Spleen (tissue), 11 donors: ENCODE results near the gene ARHGEF1. TPM values are rescaled to one million over a fixed set of nuclear protein-coding genes. Genes with fewer than 3 reads are reported as not detected.
A peak's percentile ranks its signal among the peaks of the same experiment; 100 is the strongest.

ENCODE experiments used
- DNase-seq: peaks from one replicate; pipeline ENCODE4 v3.0.0-alpha.2; 2020
- H3K27ac ChIP-seq, 8 donors: fragments of 200-600 bp; sonication (generic) in 7 of 8; 1 replicate in 4 of 8; 2 replicates in 4 of 8; pipeline versions ENCODE4 v1.5.0 to v1.8.0; 2016 to 2021; ENCODE audit warnings: inconsistent platforms in 4 of 8, mild to moderate bottlenecking in 4 of 8, moderate library complexity in 1 of 8
- H3K27me3 ChIP-seq, 7 donors: fragments of 200-600 bp; sonication (generic) in 6 of 7; replicated peaks in 1 of 7; 1 replicate in 4 of 7; 2 replicates in 3 of 7; pipeline versions ENCODE4 v1.5.0 to v1.8.0; 2016 to 2021; ENCODE audit warnings: inconsistent platforms in 3 of 7, mild to moderate bottlenecking in 1 of 7
- H3K36me3 ChIP-seq, 6 donors: fragments of 200-600 bp; sonication (generic) in 5 of 6; 1 replicate in 4 of 6; 2 replicates in 2 of 6; pipeline versions ENCODE4 v1.5.0 to v1.8.0; 2016 to 2021; ENCODE audit warnings: inconsistent platforms in 2 of 6
- H3K4me1 ChIP-seq, 6 donors: fragments of 200-600 bp; sonication (generic) in 5 of 6; 1 replicate in 3 of 6; 2 replicates in 3 of 6; pipeline versions ENCODE4 v1.5.0 to v1.8.0; 2016 to 2021; ENCODE audit warnings: inconsistent platforms in 3 of 6
- H3K4me3 ChIP-seq, 8 donors: fragments of 200-600 bp; sonication (generic) in 7 of 8; 1 replicate in 4 of 8; 2 replicates in 4 of 8; pipeline versions ENCODE4 v1.5.0 to v1.8.0; 2016 to 2021; ENCODE audit warnings: inconsistent platforms in 4 of 8, mild to moderate bottlenecking in 4 of 8, moderate library complexity in 2 of 8
- H3K9me3 ChIP-seq, 8 donors: fragments of 200-600 bp; sonication (generic) in 7 of 8; 1 replicate in 4 of 8; 2 replicates in 4 of 8; pipeline versions ENCODE4 v1.5.0 to v1.8.0; 2016 to 2021; ENCODE audit warnings: inconsistent platforms in 4 of 8
- POLR2A ChIP-seq, 3 donors: fragments of 450-650 bp; IDR thresholded peaks; one replicate each; pipeline ENCODE4 v1.5.1; 2017; ENCODE audit warnings: antibody characterized with exemption in 3 of 3, mild to moderate bottlenecking in 1 of 3
- POLR2AphosphoS5 ChIP-seq, 3 donors: sonication (generic); formaldehyde crosslinking; IDR thresholded peaks; one replicate each; pipeline ENCODE4 v1.5.1; 2017; ENCODE audit warnings: antibody characterized with exemption in 3 of 3
- WGBS, 5 donors: extraction: QIAGEN DNeasy Blood & Tissue Kit in 3 of 5; methylation state at CpG; one replicate each; pipeline versions ENCODE4 v1.1.5 to v1.1.7; 2013 to 2018; 5-methylcytosine and 5-hydroxymethylcytosine counted together
- intact Hi-C: fragments of 100-400 bp; cut with DNase I; formaldehyde crosslinking; loops from one replicate; pipeline ENCODE4 v1.15.0; 2023; ENCODE audit warnings: low total_unique reads
- polyA plus RNA-seq, 3 donors: library from polyadenylated mRNA; stranded (reverse); fragments of 200-250 nt; gene quantifications; one replicate each; pipeline ENCODE4 v1.2.1, GENCODE V29; 2013
- total RNA-seq, 7 donors: library from RNA; depleted of rRNA in 3 of 7; stranded (reverse); fragments of >200 nt in 3 of 7; fragmentation: NEBNext Ultra II Directional in 4 of 7; extraction: Animal tissue kit (Norgen Biotek cat#: 25700) in 4 of 7; gene quantifications; one replicate each; pipeline versions ENCODE4 v1.1.0 to v1.2.1, GENCODE V29; 2016 to 2021
- TF ChIP-seq, protein P1 (sequence below), 11 experiments: fragments of 200-600 bp in 7 of 11; fragments of 450-650 bp in 4 of 11; sonication (generic) in 4 of 11; IDR thresholded peaks in 8 of 11; conservative IDR thresholded peaks in 3 of 11; 1 replicate in 7 of 11; 2 replicates in 4 of 11; pipeline versions ENCODE4 v1.4.0 to v1.8.0; 2016 to 2021; ENCODE audit warnings: antibody characterized with exemption in 11 of 11, inconsistent platforms in 4 of 11, mild to moderate bottlenecking in 1 of 11
- donor health status: healthy with polysubstance abuse.
- donor health status: DM: no; HTN: no; CAD: no; lungs with moderate emphysema.
- donor health status: DM: no; HTN: no; CAD: no.
- donor health status: Bipolar disorder and iron deficiency.
- donor health status: healthy.
- donor health status: DM: no; HTN: no; CAD: no.
- donor health status: DM: yes; HTN: yes; CAD: no.

The ARHGEF1 gene
- total and polyA plus RNA-seq, 10 donors = 238 to 543 (median 383) TPM

DNA sequence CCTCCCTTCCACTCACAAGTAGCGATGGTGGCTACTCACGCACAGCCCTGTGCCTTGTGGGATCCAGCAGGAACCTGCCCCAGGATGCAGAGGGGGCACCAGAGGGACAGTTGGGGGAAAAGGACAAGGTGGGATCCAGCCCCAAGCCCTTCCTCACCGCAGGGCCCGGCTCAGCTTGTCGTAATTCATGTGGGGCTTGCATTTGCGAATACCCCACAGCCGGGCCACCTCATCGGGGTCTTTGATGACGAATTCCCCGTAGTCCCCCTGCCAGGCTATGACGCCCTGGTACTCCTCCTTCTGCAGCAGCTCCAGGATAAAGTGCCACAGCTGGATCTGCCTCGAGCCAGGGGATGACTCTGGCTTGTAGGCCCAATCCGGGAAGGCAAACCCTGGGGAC is 26.7 kb downstream of the ARHGEF1 start:
- intact Hi-C loops = no loop called here
- Histone ChIP-seq H3K4me3 (no peak overlapping the region), H3K27me3 (peaks cover 0 to 36% (median 22%) of the 10 kb centered on the region in 7 donors), H3K4me1 (peaks cover 0 to 48% (median 18%) of the 10 kb centered on the region in 6 donors), H3K27ac (no peak overlapping the region), H3K36me3 (peaks cover 0 to 39% (median 35%) of the 10 kb centered on the region in 6 donors), H3K9me3 (no peaks in the 10 kb centered on the region)
- WGBS, 5 donors = 63 to 74% (median 73%) methylated on average over 6 to 13 of the region's 13 CpGs
- no peak for TF ChIP-seq POLR2A (IDR thresholded peaks at IDR 0.05)
- TF ChIP-seq POLR2AphosphoS5 (IDR thresholded peaks at IDR 0.05) = peak; percentile 27 to 65 (median 45)
- DNase-seq = no peak

DNA sequence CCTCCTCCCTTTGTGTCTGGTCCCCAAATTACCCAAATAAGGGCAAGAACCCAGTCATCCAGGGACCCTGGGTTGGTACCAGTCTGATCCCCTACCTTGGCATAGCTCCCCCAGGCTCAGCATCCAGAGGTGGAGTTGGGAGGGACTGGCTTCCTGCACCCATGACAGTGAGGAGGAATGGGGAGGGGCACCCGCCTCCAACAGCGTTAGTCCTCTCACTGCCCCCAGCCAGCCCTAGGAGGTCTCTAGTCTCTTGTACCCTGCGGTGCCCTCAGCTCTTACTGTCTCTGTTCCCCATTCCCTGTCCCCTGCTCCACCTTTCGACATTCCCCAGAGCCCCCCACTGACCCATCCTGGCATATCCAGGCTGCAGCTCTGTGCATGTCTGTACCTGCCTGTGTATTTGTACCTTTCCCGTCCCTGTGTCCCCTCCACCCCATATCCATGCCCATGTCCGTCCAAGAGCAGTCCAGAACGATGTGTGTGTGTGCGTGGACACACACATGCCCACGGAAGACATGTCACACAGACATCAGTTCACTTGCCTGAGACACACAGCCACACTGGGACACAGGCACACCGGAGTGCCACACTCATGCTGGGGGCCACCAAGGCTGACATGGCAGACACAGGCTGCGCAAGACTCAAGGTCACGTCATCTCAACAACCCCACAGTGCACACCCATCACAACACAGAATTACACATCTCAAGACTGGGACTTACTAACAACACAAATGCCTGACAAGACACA is 27.4 kb downstream of the ARHGEF1 start:
- intact Hi-C loops = no loop called here
- 61 to 75% (median 69%) methylated on average over 10 to 12 of the region's 12 CpGs for WGBS, 5 donors
- H3K27me3 ChIP-seq = peaks cover 0 to 43% (median 29%) of the 10 kb centered on the region in 7 donors

DNA sequence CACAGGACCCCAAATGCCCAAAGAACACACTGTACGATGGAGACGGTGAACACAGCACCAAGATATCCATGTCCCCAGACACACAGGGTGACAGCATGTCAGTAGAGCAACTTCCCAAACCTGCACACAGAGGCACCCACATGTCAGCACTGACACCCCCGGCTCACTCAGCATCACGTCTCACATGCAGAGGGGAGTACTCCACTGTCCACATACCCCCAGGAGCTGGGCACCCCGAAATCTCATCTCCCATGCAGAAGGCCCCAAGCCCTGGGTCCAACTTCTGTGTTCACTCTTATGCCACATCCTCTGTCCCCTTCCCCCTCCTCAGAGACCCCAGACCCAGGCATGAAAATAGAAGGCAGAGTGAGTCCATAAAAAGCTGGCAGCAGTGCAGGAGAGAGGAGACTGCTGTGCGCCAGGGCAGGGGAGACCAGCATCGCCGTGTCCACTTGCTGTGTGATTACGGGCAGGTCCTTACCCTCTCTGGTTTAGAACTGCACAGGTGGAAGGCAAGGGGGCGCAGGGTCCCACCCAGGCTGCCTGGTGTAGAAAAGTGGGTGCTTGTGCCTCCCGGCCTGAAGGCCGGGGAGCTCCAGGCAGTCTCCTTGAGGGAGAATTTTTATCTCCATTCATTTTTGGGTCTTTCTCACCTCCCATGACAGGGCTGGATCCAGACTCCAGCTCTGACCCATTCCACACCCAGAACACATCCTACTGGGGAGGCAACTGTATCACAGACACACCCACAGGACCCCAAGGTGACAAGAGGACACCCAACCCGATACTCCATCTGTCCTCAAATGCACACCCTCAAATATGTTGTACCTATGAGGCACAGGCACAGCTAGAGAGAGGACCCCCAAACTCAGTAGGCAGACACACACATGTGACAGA is 28.3 kb downstream of the ARHGEF1 start:
- DNase-seq = no peak
- peaks cover 0 to 24% (median 19%) of the 10 kb centered on the region in 6 donors for H3K36me3 ChIP-seq
- H3K4me1 ChIP-seq = peaks cover 0 to 61% (median 30%) of the 10 kb centered on the region in 6 donors
- peaks cover 3 to 52% (median 38%) of the 10 kb centered on the region in 7 donors for H3K27me3 ChIP-seq
- H3K4me3 ChIP-seq = no peak overlapping the region
- no peaks in the 10 kb centered on the region for H3K9me3 ChIP-seq
- 65 to 75% (median 71%) methylated on average over 13 of the region's 13 CpGs for WGBS, 5 donors
- intact Hi-C loops = no loop called here
- TF ChIP-seq POLR2AphosphoS5 (IDR thresholded peaks at IDR 0.05) = peak; percentile 5 to 50 (median 37)
- TF ChIP-seq, protein P1, sequence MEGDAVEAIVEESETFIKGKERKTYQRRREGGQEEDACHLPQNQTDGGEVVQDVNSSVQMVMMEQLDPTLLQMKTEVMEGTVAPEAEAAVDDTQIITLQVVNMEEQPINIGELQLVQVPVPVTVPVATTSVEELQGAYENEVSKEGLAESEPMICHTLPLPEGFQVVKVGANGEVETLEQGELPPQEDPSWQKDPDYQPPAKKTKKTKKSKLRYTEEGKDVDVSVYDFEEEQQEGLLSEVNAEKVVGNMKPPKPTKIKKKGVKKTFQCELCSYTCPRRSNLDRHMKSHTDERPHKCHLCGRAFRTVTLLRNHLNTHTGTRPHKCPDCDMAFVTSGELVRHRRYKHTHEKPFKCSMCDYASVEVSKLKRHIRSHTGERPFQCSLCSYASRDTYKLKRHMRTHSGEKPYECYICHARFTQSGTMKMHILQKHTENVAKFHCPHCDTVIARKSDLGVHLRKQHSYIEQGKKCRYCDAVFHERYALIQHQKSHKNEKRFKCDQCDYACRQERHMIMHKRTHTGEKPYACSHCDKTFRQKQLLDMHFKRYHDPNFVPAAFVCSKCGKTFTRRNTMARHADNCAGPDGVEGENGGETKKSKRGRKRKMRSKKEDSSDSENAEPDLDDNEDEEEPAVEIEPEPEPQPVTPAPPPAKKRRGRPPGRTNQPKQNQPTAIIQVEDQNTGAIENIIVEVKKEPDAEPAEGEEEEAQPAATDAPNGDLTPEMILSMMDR (IDR thresholded peaks at IDR 0.05 in 8 of 11, conservative IDR thresholded peaks at IDR 0.05 in 3 of 11) = no peak
- H3K27ac ChIP-seq = no peak overlapping the region

More for the DNA sequence above, 27.4 kb downstream of the ARHGEF1 start:
- Histone ChIP-seq H3K4me1 (peaks cover 0 to 54% (median 22%) of the 10 kb centered on the region in 6 donors), H3K36me3 (peaks cover 0 to 32% (median 28%) of the 10 kb centered on the region in 6 donors), H3K27ac (no peak overlapping the region), H3K4me3 (no peak overlapping the region), H3K9me3 (no peaks in the 10 kb centered on the region)
- peak; percentile 72 to 78 (median 74) for TF ChIP-seq POLR2AphosphoS5 (IDR thresholded peaks at IDR 0.05)
- TF ChIP-seq, protein P1 (IDR thresholded peaks at IDR 0.05 in 8 of 11, conservative IDR thresholded peaks at IDR 0.05 in 3 of 11) = no peak
- no peak for TF ChIP-seq POLR2A (IDR thresholded peaks at IDR 0.05)
- peak; percentile 75 for DNase-seq

DNA sequence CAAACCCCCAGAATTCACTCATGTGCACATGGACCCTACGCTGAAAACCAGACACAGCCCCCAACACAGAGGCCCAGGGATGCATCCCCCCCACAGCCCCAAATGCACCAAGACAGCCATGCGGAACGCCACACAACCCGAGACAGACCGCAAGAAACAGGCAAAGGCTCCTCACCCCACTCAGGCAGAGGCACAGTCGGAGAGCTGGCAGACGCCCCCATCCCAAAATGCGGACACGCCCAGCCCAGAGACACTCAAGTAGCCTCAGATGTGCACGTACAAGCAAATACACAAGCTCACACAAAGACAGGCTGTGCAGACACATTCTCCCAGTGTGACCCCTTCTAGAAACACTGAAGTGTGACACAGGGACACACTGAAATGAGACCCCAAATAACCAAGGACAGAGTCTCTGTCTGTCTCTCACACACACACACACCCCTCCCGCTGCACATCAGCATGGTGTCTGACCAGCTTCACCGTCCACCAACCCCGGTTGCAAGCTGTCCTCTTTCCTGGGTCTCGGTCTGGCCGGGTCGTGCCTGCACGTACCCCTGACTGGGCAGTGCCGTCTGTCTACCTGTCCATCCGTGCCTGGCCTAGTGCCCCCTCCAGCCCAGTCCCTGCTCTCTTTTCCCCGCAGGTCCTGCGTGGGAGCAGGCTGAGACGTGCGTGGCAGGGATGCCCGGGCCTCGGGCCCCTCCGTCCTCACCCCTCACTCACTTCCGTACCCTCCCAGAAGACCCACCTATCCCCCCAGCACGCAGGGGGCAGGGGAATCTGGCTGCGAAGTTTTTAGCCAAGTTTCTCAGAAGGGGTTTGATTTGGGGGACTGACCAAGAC is 29.1 kb downstream of the ARHGEF1 start:
- Histone ChIP-seq H3K9me3 (no peaks in the 10 kb centered on the region), H3K4me3 (no peak overlapping the region), H3K27ac (no peak overlapping the region), H3K36me3 (peaks cover 0 to 15% (median 11%) of the 10 kb centered on the region in 6 donors), H3K27me3 (peaks cover 3 to 60% (median 46%) of the 10 kb centered on the region in 7 donors), H3K4me1 (peaks cover 0 to 63% (median 30%) of the 10 kb centered on the region in 6 donors)
- intact Hi-C loops = no loop called here
- TF ChIP-seq, protein P1 (IDR thresholded peaks at IDR 0.05 in 8 of 11, conservative IDR thresholded peaks at IDR 0.05 in 3 of 11) = no peak
- TF ChIP-seq POLR2AphosphoS5 (IDR thresholded peaks at IDR 0.05) = peak; percentile 38 to 77 (median 40)
- no peak for DNase-seq
- WGBS, 5 donors = 17 to 28% (median 21%) methylated on average over 23 to 29 of the region's 29 CpGs
